K562 (cell line): ENCODE results near the gene C11orf86.

Experiments used
- BRF1 ChIP-seq: IDR thresholded peaks from 3 replicates; pipeline ENCODE4 v1.6.1; 2011; ENCODE audit warnings: borderline replicate concordance, mild to moderate bottlenecking; ENCODE audit not compliant: insufficient read length; ENCODE audit errors: extremely low read depth
- CTCF ChIP-seq, 3 experiments: IDR thresholded peaks in 2 of 3; conservative IDR thresholded peaks in 1 of 3; 2 replicates each; pipeline ENCODE4 v1.5.1; 2011 to 2012; ENCODE audit warnings: low read length in 3 of 3, mild to moderate bottlenecking in 3 of 3, control low read depth in 2 of 3, improper control_type of control experiment in 1 of 3, inconsistent platforms in 1 of 3, low read depth in 1 of 3, mixed read lengths in 1 of 3, moderate library complexity in 1 of 3; ENCODE audit not compliant: insufficient read depth in 2 of 3
- EZH2 ChIP-seq: IDR thresholded peaks from 2 replicates; pipeline ENCODE4 v1.6.1; 2012; ENCODE audit warnings: low read depth, mild to moderate bottlenecking, inconsistent platforms, low read length, borderline replicate concordance
- FOXM1 ChIP-seq, 2 experiments: fragments of 450-650 bp in 1 of 2; sonication (generic) in 1 of 2; formaldehyde crosslinking in 1 of 2; IDR thresholded peaks; 2 replicates each; pipeline versions ENCODE4 v1.6.1 to v1.9.0; 2017 to 2022; ENCODE audit warnings: low read depth in 2 of 2, mild to moderate bottlenecking in 2 of 2, missing genetic modification reagents in 1 of 2, moderate library complexity in 1 of 2
- SIN3A ChIP-seq, 2 experiments: fragments of 150-350 bp in 1 of 2; IDR thresholded peaks; 2 replicates each; pipeline ENCODE4 v1.6.1; 2011 to 2016; ENCODE audit warnings: borderline replicate concordance in 2 of 2, low read depth in 2 of 2, low read length in 2 of 2, mild to moderate bottlenecking in 2 of 2, moderate library complexity in 2 of 2; ENCODE audit not compliant: control insufficient read depth in 1 of 2
- THAP12 ChIP-seq: fragments of 250-450 bp; sonication (Bioruptor Pico); IDR thresholded peaks from 2 replicates; pipeline ENCODE4 v1.9.0; 2021; ENCODE audit warnings: mild to moderate bottlenecking, inconsistent platforms
- ZBTB7A ChIP-seq: IDR thresholded peaks from 2 replicates; pipeline ENCODE4 v1.6.1; 2011; ENCODE audit warnings: low read depth, mild to moderate bottlenecking, low read length, moderate library complexity, borderline replicate concordance; ENCODE audit not compliant: control insufficient read depth
- ZNF197 ChIP-seq: fragments of 200-800 bp; sonication (Bioruptor generic); IDR thresholded peaks from 2 replicates; pipeline ENCODE4 v1.6.1; 2016; ENCODE audit warnings: low read depth, missing genetic modification characterization, missing compliant biosample characterization

- no peak for TF ChIP-seq ZBTB7A
- no peak for TF ChIP-seq ZNF197 (CRISPR knock-in tag)
- TF ChIP-seq FOXM1 (IDR thresholded peaks at IDR 0.05; ENCODE audit: low read depth), result no peak
- no peak for TF ChIP-seq FOXM1 (CRISPR knock-in tag; IDR thresholded peaks at IDR 0.05; ENCODE audit: low read depth)
- no peak for TF ChIP-seq CTCF (IDR thresholded peaks at IDR 0.05 in 2 of 3, conservative IDR thresholded peaks at IDR 0.05 in 1 of 3; ENCODE audit: insufficient read depth in 2 of 3, low read depth in 1 of 3, low read length in 3 of 3)
- TF ChIP-seq SIN3A (IDR thresholded peaks at IDR 0.05; ENCODE audit: borderline replicate concordance in 2 of 2, control insufficient read depth in 1 of 2, low read depth in 2 of 2, low read length in 2 of 2), result no peak
- TF ChIP-seq EZH2, result no peak
- no peak for TF ChIP-seq THAP12
- TF ChIP-seq BRF1, result no peak
Measured at GRCh38 chr11:66975405-66976027, 412 bp downstream of the C11orf86 start.
